Osteoblast (primary cell): ENCODE results near the gene NMT1. TPM values are rescaled to one million over a fixed set of nuclear protein-coding genes. Genes with fewer than 3 reads are reported as not detected.
A peak's percentile ranks its signal among the peaks of the same experiment; 100 is the strongest.

Experiments used
- DNase-seq: peaks from one replicate; pipeline ENCODE4 v3.0.0; 2011; ENCODE audit warnings: low spot score, mixed read lengths; ENCODE audit not compliant: insufficient read length; ENCODE audit errors: missing footprints
- H2AFZ ChIP-seq: 2 replicates; pipeline ENCODE4 v1.6.0; 2011; ENCODE audit warnings: mild to moderate bottlenecking, low read length
- H3K27ac ChIP-seq: 2 replicates; pipeline ENCODE4 v1.5.1; 2011; ENCODE audit warnings: mild to moderate bottlenecking, low read depth, low read length, moderate library complexity
- H3K27me3 ChIP-seq: 2 replicates; pipeline ENCODE4 v1.6.0; 2012; ENCODE audit warnings: mild to moderate bottlenecking, control low read depth, inconsistent platforms, low read length, moderate library complexity; ENCODE audit not compliant: insufficient read depth
- H3K36me3 ChIP-seq: 2 replicates; pipeline ENCODE4 v1.5.1; 2011; ENCODE audit warnings: mild to moderate bottlenecking, low read length, control low read depth, moderate library complexity; ENCODE audit not compliant: insufficient read depth
- H3K4me1 ChIP-seq: 2 replicates; pipeline ENCODE4 v1.5.1; 2011; ENCODE audit warnings: mild to moderate bottlenecking, low read length, control low read depth, moderate library complexity; ENCODE audit not compliant: insufficient read depth
- H3K4me2 ChIP-seq: 2 replicates; pipeline ENCODE4 v1.6.0; 2011; ENCODE audit warnings: mild to moderate bottlenecking, low read length; ENCODE audit not compliant: insufficient read depth
- H3K4me3 ChIP-seq: fragments of 200-600 bp; sonication (generic); 3 replicates; pipeline ENCODE4 v1.5.1; 2012; ENCODE audit warnings: mild to moderate bottlenecking, low read length, inconsistent platforms; ENCODE audit not compliant: insufficient read depth
- H3K79me2 ChIP-seq: 2 replicates; pipeline ENCODE4 v1.6.0; 2012; ENCODE audit warnings: mild to moderate bottlenecking, low read length, control low read depth, inconsistent platforms; ENCODE audit not compliant: insufficient read depth
- H3K9me3 ChIP-seq: 2 replicates; pipeline ENCODE4 v1.5.1; 2011; ENCODE audit warnings: low read depth, low read length, control low read depth
- H4K20me1 ChIP-seq: 2 replicates; pipeline ENCODE4 v1.6.0; 2012; ENCODE audit warnings: mild to moderate bottlenecking, low read length, control low read depth; ENCODE audit not compliant: insufficient read depth
- total RNA-seq: library from RNA; depleted of rRNA; stranded (reverse); fragments of >200 nt; gene quantifications from 2 replicates; pipeline ENCODE4 v1.2.3, GENCODE V29; 2012
- TF ChIP-seq, protein P1 (sequence below): IDR thresholded peaks from 2 replicates; pipeline ENCODE4 v1.5.1; 2011; ENCODE audit warnings: mild to moderate bottlenecking, low read depth, low read length, moderate library complexity; ENCODE audit errors: extremely low read depth

NMT1 gene
- total RNA-seq, 1 donor: 51.8 TPM

DNA sequence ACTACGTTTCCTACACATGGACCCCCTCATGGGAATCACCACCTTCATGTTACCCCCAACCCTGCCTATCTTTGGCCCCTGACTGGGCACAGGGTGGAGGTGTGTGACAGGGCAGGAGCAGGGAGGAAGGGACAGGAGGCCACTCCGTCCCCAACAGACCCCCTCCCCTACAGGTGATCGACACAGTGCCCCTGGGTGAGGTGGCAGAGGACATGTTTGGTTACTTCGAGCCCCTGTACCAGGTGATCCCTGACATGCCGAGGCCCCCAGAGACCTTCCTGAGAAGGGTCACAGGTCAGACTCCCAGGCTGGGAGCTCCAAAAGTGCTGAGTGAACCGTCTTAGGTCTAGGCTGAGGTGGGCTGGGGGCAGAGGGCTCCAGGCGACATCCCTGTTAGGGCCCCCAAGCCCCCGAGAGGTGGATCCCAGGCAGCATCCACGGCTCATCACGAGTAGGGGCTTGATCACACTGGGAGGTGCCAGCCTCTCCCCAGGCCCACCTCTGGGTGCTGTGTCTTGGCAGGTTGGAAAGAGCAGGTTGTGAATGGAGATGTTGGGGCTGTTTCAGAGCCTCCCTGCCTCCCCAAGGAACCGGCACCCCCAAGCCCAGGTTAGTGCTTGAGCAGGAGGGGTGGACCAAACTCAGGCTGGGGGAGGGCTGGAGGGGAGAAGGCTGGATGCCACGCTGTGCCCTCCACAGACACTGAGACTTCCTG, 75.9 kb downstream of the NMT1 start:
- Histone ChIP-seq H2AFZ (no peak overlapping the region), H3K4me2 (peak overlapping the region; percentile 95), H3K36me3 (no peaks in the 10 kb centered on the region), H3K9me3 (no peaks in the 10 kb centered on the region), H3K4me1 (peaks cover 16% of the 10 kb centered on the region), H3K27me3 (no peaks in the 10 kb centered on the region), H3K79me2 (peaks cover 3% of the 10 kb centered on the region), H4K20me1 (no peaks in the 10 kb centered on the region), H3K4me3 (no peak overlapping the region), H3K27ac (no peak overlapping the region)
- DNase-seq: peak; percentile 26
- TF ChIP-seq, protein P1, sequence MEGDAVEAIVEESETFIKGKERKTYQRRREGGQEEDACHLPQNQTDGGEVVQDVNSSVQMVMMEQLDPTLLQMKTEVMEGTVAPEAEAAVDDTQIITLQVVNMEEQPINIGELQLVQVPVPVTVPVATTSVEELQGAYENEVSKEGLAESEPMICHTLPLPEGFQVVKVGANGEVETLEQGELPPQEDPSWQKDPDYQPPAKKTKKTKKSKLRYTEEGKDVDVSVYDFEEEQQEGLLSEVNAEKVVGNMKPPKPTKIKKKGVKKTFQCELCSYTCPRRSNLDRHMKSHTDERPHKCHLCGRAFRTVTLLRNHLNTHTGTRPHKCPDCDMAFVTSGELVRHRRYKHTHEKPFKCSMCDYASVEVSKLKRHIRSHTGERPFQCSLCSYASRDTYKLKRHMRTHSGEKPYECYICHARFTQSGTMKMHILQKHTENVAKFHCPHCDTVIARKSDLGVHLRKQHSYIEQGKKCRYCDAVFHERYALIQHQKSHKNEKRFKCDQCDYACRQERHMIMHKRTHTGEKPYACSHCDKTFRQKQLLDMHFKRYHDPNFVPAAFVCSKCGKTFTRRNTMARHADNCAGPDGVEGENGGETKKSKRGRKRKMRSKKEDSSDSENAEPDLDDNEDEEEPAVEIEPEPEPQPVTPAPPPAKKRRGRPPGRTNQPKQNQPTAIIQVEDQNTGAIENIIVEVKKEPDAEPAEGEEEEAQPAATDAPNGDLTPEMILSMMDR: no peak

DNA sequence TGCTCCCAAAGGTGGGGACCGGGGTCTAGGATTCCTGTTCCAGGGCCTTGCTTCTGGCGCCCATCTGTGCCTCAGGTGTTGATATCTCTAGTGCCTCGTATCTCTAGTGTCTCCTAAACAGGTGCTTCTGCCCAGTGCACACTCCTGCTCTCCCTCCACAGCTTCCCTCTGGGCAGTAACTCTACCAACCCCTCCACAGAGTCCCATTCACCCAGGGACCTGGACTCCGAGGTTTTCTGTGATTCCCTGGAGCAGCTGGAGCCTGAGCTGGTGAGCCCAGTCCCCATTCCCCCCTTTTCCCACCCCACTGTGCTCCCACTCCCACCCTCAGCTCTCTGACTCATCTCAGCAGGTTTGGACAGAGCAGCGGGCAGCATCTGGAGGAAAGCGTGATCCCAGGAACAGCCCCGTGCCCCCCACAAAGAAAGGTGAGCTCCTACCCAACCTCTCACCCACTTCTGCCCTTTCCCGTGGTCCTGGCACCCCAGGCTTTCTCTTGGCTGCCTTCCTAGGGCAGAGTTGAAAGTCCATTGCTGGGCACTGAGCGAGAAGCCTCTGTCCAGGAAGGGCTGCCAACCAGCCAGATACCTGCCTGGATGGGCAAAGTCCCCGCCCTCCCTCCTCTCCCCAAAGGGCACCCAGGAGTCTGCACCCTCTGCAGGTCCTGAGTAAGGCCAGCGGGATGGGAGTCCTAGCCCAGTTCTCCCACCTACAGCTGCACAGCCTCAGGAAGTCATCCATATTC, 76.6 kb downstream of the NMT1 start:
- Histone ChIP-seq H2AFZ (no peak overlapping the region), H3K4me2 (no peak overlapping the region), H4K20me1 (no peaks in the 10 kb centered on the region), H3K4me3 (no peak overlapping the region), H3K27ac (no peak overlapping the region), H3K4me1 (peaks cover 16% of the 10 kb centered on the region), H3K27me3 (no peaks in the 10 kb centered on the region), H3K79me2 (peaks cover 3% of the 10 kb centered on the region), H3K36me3 (no peaks in the 10 kb centered on the region), H3K9me3 (no peaks in the 10 kb centered on the region)
- peak; percentile 58 for DNase-seq
- TF ChIP-seq, protein P1: no peak

DNA sequence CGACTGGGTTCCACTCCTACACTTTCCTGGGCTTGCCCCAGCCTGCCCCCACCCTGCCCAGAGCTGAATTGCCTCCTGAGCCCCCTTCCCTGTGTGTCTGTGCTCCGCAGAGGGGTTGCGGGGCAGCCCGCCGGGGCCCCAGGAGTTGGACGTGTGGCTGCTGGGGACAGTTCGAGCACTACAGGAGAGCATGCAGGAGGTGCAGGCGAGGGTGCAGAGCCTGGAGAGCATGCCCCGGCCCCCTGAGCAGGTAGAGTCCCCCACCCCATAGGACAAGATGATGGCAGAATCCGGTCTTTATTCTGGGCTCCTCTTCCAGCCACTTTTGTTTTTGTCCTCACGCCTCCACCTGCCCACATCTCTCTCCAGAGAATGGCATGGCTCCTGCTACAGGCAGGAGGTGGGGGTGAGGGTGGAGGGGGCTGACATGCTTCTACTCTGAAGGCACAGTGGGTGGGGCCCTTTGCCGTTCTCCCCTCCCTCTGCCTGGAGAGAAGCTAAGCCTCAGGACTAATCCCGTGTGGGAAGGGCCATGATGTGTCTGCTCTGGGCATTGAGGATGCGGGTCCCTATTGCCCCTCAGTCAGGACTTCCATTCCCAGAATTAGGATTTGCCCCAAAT, 77.9 kb downstream of the NMT1 start:
- Histone ChIP-seq H3K27me3 (no peaks in the 10 kb centered on the region), H3K4me1 (peaks cover 13% of the 10 kb centered on the region), H4K20me1 (no peaks in the 10 kb centered on the region), H3K4me2 (no peak overlapping the region), H3K9me3 (no peaks in the 10 kb centered on the region), H3K36me3 (no peaks in the 10 kb centered on the region), H3K79me2 (peaks cover 3% of the 10 kb centered on the region), H3K27ac (no peak overlapping the region), H2AFZ (no peak overlapping the region), H3K4me3 (no peak overlapping the region)
- DNase-seq: peak; percentile 65
- TF ChIP-seq, protein P1: no peak

DNA sequence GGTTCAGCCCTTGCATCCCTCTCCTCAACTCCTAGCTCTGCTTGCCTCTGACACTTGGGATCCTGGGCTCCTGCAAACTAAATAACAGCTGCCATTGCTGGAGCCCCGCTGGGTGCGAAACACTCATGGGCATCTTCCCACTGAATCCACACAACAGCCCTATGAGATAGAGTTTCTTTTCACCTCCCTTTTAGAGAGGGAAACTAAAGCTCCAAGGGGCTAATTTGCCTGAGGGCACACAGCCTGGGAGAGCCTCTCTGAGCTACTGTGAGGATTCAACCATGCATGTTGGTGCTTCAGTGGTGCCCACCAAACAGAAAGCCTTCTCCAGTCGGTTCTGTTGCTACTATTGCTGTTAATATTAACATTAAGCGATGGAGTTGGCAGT, 78.4 kb downstream of the NMT1 start:
- Histone ChIP-seq H3K4me2 (no peak overlapping the region), H3K9me3 (no peaks in the 10 kb centered on the region), H3K79me2 (peaks cover 3% of the 10 kb centered on the region), H3K27me3 (no peaks in the 10 kb centered on the region), H2AFZ (no peak overlapping the region), H3K4me3 (no peak overlapping the region), H3K27ac (no peak overlapping the region), H3K4me1 (peaks cover 16% of the 10 kb centered on the region), H4K20me1 (no peaks in the 10 kb centered on the region), H3K36me3 (no peaks in the 10 kb centered on the region)
- DNase-seq: no peak
- TF ChIP-seq, protein P1: no peak
